ENCODE measurements around the gene PDE4C.

DNA sequence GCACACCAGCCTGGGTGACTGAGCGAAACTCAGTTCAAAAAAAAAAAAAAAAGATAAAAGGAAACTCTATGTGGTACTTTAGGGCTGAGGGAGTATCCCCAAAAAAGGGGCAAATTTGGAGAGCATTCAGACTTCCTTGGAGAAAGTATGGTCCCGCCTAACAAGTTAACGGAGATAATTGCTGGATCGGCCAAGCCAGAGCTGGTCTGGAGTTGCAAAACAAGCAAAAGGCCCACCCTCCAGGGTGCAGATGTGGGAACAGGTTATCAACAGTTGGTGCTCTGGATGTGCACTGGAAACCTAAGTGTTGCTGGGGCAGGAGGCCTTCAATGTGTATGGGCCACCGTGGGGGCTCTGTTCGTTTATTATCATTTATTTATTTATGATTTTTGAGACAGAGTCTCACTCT, 45.2 kb upstream of the PDE4C start:
- TF ChIP-seq CTCF (IDR thresholded peaks at IDR 0.05): no peak
- no peak for TF ChIP-seq POLR2A (IDR thresholded peaks at IDR 0.05)

All from thyroid gland (tissue), 4 donors.